GM18873 (cell line): ENCODE results near the gene PCDH9.

Experiments
- ATAC-seq: cut with Tn5 transposase; IDR thresholded peaks from one replicate; pipeline ENCODE4 v1.9.1; 2021; ENCODE audit warnings: mild to moderate bottlenecking, moderate library complexity, moderate number of reproducible peaks; ENCODE audit not compliant: unreplicated experiment, low FRiP score

The PCDH9 gene

GRCh38 chr13:66558506-66558905 is 671.6 kb downstream of the PCDH9 start:
- no peak for ATAC-seq

GRCh38 chr13:66557357-66557756 is 672.8 kb downstream of the PCDH9 start:
- no peak for ATAC-seq

DNA sequence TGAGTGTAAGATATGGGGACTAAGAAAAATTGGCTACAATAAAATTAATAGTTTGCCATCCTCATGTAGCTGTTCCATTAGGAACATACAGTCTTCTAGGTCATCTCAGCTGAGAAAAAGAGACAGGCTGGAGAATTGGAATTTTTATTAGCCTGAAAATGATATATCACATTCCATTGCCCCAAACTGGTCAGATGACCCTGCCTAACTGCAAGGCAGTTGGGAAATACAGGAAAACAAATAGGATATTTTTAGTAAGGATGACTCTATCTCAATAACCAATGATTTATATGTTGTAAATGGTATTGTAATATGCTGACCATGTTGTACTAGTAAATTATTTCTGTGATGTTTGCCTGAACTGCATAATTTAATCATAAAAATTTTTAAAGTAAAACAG is 673.8 kb downstream of the PCDH9 start:
- no peak for ATAC-seq

DNA sequence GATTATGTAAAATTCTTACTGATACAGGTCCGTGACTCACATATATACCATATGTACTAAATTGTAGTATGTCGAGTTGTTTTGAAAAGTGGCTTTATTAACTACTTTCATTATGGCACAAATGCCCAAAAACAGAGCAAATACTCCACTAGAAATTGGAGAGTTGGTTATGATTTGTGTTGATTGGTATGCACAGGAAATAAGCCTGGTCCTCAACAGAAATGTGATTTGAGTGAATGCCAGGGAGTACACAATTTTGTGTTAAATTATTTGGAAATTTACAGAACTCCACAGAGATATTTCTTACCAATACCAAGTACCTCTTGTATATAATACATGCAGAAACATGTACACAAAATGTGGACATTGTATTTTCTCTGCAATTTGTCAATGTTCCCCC is 676.7 kb downstream of the PCDH9 start:
- no peak for ATAC-seq

GRCh38 chr13:66551128-66551527 is 679.0 kb downstream of the PCDH9 start:
- ATAC-seq = no peak

DNA sequence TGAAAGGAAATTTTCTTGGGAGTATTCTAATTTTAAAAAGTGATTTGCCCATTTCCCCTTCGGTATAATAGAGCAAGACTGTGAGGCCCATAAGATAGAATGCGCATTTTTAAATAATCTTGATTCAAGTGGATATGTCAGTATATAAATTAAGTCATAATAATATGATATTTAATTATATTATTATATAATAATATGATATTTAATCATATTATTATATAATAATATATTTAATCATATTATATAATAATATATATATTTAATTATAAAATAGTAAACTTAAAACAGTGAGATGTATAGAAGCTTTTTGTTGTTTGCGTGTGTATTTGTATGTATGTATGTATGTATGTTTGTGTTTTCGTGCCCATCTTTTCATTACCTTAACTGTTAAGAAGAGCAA is 682.5 kb downstream of the PCDH9 start:
- ATAC-seq = no peak

GRCh38 chr13:66546534-66547379 is 683.4 kb downstream of the PCDH9 start:
- ATAC-seq = no peak

DNA sequence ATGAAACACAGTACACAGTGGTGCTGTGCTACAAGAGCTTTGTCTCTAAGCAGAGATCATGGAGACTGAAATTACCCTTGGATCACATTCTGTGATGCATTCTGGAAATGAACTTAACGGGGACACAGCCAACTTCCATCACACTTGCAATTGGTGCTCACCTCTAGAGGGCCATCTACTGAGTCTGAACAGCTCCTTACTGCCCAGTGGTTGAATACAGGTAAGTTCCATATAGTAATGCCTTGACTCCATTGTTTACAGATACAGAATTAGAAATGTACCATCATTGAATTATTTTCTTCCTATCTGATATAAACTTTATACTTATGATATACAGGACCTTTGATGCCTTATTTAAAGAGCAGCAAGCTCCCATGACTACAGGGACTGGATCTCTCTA is 686.4 kb downstream of the PCDH9 start:
- ATAC-seq = no peak

DNA sequence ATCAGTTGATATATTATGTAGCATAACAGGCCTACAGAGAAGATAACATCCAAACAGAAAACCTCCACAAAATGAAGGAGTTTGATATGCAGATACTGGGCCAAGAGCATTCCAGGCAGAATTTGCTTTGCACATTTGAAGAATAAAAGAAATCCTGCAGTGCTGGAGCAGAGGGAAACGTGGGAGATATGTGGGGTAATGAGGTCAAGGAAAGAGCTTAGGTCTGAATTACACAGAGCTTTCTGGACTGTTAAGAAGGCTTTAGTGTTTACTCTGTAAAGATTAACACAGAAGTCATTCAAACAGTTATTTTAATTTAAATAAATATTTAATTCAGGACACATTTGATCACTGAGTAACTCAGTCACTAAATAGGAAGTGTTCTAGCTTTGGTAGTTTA is 692.7 kb downstream of the PCDH9 start:
- ATAC-seq = no peak

DNA sequence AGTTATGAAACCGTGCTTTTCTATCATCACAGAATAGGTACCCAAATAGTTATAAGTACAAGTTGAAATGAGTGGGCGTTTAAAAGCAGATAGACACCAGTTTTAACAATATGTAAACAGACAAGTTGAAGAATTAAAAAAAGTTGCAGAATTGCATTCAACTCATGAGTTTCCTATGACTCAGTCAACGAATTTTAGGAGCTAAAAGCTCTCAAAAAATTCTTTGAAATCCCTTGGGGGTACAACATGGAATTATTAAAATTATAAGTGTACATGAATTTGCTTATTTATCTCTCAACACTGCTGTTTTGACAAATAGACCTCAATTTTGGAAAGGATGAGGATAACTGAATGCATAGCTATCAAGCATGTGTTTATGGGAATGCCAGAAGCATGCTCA is 693.4 kb downstream of the PCDH9 start:
- ATAC-seq = no peak

GRCh38 chr13:66534561-66534960 is 695.6 kb downstream of the PCDH9 start:
- ATAC-seq = no peak

GRCh38 chr13:66532845-66533244 is 697.3 kb downstream of the PCDH9 start:
- no peak for ATAC-seq

GRCh38 chr13:66532146-66532545 is 698.0 kb downstream of the PCDH9 start:
- no peak for ATAC-seq

DNA sequence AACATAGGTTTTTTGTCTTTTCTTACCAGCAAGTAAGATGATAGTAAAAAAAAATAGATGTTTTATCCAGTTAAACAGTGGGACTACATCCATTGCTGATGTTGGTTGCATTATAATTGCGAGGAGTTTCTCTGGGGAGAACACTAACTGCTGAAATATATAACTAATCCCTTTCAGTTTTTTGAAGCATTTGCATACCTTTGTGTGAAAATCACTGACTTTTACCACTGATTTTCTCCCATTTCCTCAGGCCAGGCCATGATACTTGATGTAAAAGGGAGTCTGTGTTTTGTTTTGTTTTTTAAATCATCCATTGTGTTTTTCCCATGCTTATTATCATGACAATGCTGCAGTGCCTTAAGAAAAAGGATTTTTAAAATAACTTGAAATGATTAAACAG is 699.5 kb downstream of the PCDH9 start:
- ATAC-seq = no peak

DNA sequence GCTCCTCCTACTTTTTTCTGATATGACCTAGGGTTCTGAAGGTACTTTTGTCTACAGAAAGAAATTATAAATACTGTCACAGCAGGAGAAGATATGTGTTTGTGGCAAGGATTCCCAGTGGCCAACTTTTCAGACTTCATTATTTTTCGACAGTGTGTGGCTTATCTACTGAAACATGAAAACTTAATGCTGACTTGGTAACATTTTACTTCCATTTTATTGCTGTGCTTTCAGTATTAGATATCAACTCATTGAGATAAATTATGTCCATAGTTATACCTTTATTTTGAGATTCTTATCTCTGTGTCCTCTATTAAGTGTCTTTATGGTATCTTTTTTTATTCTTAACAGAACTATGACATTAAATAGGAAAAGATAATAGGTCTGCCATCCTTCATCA is 700.0 kb downstream of the PCDH9 start:
- ATAC-seq = no peak

GRCh38 chr13:66528944-66529576 is 701.1 kb downstream of the PCDH9 start:
- no peak for ATAC-seq

DNA sequence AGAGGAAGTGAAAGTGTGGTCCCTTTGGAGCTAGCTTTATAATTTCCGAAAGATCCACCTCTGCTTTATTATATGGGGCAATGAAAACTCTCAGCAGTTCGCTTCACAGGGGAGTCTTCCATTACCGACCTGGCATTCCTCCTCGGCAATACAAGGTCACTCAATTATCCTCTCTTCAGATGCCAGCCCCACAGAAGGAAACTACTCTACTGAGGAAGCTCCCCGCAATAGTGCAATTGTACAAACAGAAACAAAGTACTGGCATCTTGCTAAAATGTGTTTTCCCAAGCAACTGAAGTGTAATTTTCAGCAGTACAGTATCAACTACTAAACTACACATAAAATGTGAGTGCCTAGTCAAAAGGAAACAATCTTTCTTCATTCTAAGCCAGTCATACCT is 702.0 kb downstream of the PCDH9 start:
- ATAC-seq = no peak

- ATAC-seq = no peak
Observed at GRCh38 chr13:66520511-66521355, 709.4 kb downstream of the PCDH9 start.

- no peak for ATAC-seq
Observed at GRCh38 chr13:66519259-66519658, 710.9 kb downstream of the PCDH9 start.

DNA sequence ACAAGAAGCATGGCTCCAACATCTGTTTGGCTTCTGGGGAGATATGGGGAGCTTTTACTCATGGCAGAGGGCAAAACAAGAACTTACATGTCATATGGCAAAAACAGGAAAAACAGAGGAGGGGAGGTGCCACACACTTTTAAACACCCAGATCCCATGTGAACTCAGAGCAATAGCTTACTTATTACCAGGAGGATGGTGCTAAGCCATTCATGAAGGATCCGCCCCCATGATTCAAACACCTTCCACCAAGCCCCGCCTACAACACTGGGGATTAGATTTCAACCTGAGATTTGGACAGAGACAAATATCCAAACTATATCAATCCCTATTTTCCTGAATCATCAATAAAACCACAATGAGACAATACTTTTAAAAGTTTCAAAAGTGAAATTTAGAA is 712.1 kb downstream of the PCDH9 start:
- ATAC-seq = no peak

GRCh38 chr13:66513728-66514127 is 716.4 kb downstream of the PCDH9 start:
- ATAC-seq = no peak
